RWPE1 (cell line): ENCODE measurements around the gene FAM20B.
"Not testable (repeated sequence)": the region's sequence is repeated elsewhere in the genome, so short reads cannot be mapped to it uniquely, and the experiment has no call there.

Experiments
- CTCF ChIA-PET: fragments of 350-600 bp; sonication (Branson Sonifier 250); formaldehyde crosslinking; extraction: SDS; loops from one replicate; lab custom pipeline; 2021; lab: Yijun Ruan, JAX
- POLR2A ChIA-PET: fragments of 400-600 bp; formaldehyde crosslinking; extraction: SDS; loops from one replicate; lab custom pipeline; 2020; ENCODE audit warnings: antibody characterized with exemption; ENCODE audit not compliant: low non-redundant PET; lab: Yijun Ruan, JAX
- DNase-seq: peaks from one replicate; pipeline ENCODE4 v3.0.0; 2012; ENCODE audit warnings: low spot score
- H3K27ac ChIP-seq: fragments of 450-650 bp; 2 replicates; pipeline ENCODE4 v1.5.1; 2017
- CTCF ChIP-seq: fragments of 450-650 bp; conservative IDR thresholded peaks from 2 replicates; pipeline ENCODE4 v1.5.1; 2017; ENCODE audit warnings: low read depth, mild to moderate bottlenecking

The FAM20B gene

GRCh38 chr1:179025125-179025974 lies at the start of gene FAM20B:
Gene FAM20B, plus strand, starts transcription at chr1:179025894. Its CDS starts 17,954 bp downstream, at chr1:179043848.
- DNase-seq = peak; percentile 96
- CTCF ChIA-PET = interaction anchor here (1.5 kb wide), 1 partner anchor 493 kb away, joined by 4 read pairs; no protein-coding TSS in a partner anchor
- POLR2A ChIA-PET = no interaction called here
- peak within 1 kb of the TSS; percentile 87 for H3K27ac ChIP-seq
- no peak for TF ChIP-seq CTCF

- POLR2A ChIA-PET = no interaction called here
- CTCF ChIA-PET = no interaction called here
- no peak for TF ChIP-seq CTCF
- no peak for DNase-seq
- H3K27ac ChIP-seq = no peak overlapping the region
Measured at GRCh38 chr1:178976541-178976940, 49.2 kb upstream of the FAM20B start.

- ChIA-PET CTCF (no interaction called here), POLR2A (no interaction called here)
- no peak for TF ChIP-seq CTCF
- H3K27ac ChIP-seq = no peak overlapping the region
- DNase-seq = no peak
Measured at GRCh38 chr1:178986204-178986603, 39.5 kb upstream of the FAM20B start.

- DNase-seq, CTCF ChIA-PET, H3K27ac ChIP-seq, POLR2A ChIA-PET: not testable (repeated sequence)
Measured at GRCh38 chr1:178988198-178988597, 37.5 kb upstream of the FAM20B start.

- no peak for DNase-seq
- TF ChIP-seq CTCF = no peak
- no peak overlapping the region for H3K27ac ChIP-seq
- CTCF ChIA-PET = no interaction called here
- POLR2A ChIA-PET = no interaction called here
Measured at GRCh38 chr1:178993559-178993958, 32.1 kb upstream of the FAM20B start.

- H3K27ac ChIP-seq = no peak overlapping the region
- DNase-seq = no peak
- ChIA-PET CTCF (no interaction called here), POLR2A (no interaction called here)
- TF ChIP-seq CTCF = no peak
Measured at GRCh38 chr1:178997428-178997827, 28.3 kb upstream of the FAM20B start.

- CTCF ChIA-PET = interaction anchor here (0.6 kb wide), 1 partner anchor 465 kb away, joined by 3 read pairs; no protein-coding TSS in a partner anchor
- TF ChIP-seq CTCF = no peak
- POLR2A ChIA-PET = no interaction called here
Measured at GRCh38 chr1:178998295-178998694, 27.4 kb upstream of the FAM20B start.

More at GRCh38 chr1:178998295-178998694, 27.4 kb upstream of the FAM20B start:
- DNase-seq = no peak
- H3K27ac ChIP-seq = no peak overlapping the region
